ENCODE results near the gene COL5A1. TPM values are rescaled to one million over a fixed set of nuclear protein-coding genes. Genes with fewer than 3 reads are reported as not detected.

COL5A1 gene
- total RNA-seq, 6 donors from 2014 or later: 7.5 to 75.4 (median 27.4) TPM

- no peaks in the 10 kb centered on the region for H3K4me1 ChIP-seq
- TF ChIP-seq EP300 (IDR thresholded peaks at IDR 0.05): no peak
- TF ChIP-seq POLR2AphosphoS5 (IDR thresholded peaks at IDR 0.05): no peak
- TF ChIP-seq POLR2A (IDR thresholded peaks at IDR 0.05): no peak
- no peak for TF ChIP-seq CTCF (IDR thresholded peaks at IDR 0.05)
- no peak overlapping the region for H3K4me3 ChIP-seq
- no peak overlapping the region for H3K27ac ChIP-seq
- 79 to 87% methylated on average over 3 to 8 of the region's 8 CpGs for WGBS, 2 donors
- H3K27me3 ChIP-seq: no peaks in the 10 kb centered on the region
- no peak for ATAC-seq (ENCODE audit: low FRiP score in 2 of 2)
- no peaks in the 10 kb centered on the region for H3K36me3 ChIP-seq
- no peaks in the 10 kb centered on the region for H3K9me3 ChIP-seq
- peak in 1 of 2 donors; percentile 10 for DNase-seq
Observed at GRCh38 chr9:134884492-134884891, 242.9 kb downstream of the COL5A1 start.

- Histone ChIP-seq H3K4me1 (no peaks in the 10 kb centered on the region), H3K36me3 (no peaks in the 10 kb centered on the region), H3K9me3 (no peaks in the 10 kb centered on the region), H3K27me3 (no peaks in the 10 kb centered on the region), H3K27ac (no peak overlapping the region), H3K4me3 (no peak overlapping the region)
- ATAC-seq (ENCODE audit: low FRiP score in 2 of 2) (no peak), DNase-seq (peak in 1 of 2 donors; percentile 49)
- WGBS, 2 donors: 89 to 93% methylated on average over 6 to 21 of the region's 22 CpGs
- no peak for TF ChIP-seq POLR2A (IDR thresholded peaks at IDR 0.05)
Observed at GRCh38 chr9:134885001-134885678, 243.5 kb downstream of the COL5A1 start.

GRCh38 chr9:134885679-134886412 is 244.2 kb downstream of the COL5A1 start:
- H3K36me3 ChIP-seq: no peaks in the 10 kb centered on the region
- TF ChIP-seq POLR2A (IDR thresholded peaks at IDR 0.05) (no peak), CTCF (IDR thresholded peaks at IDR 0.05) (no peak), POLR2AphosphoS5 (IDR thresholded peaks at IDR 0.05) (no peak), EP300 (IDR thresholded peaks at IDR 0.05) (no peak)
- H3K4me1 ChIP-seq: no peaks in the 10 kb centered on the region
- no peak overlapping the region for H3K4me3 ChIP-seq
- no peaks in the 10 kb centered on the region for H3K9me3 ChIP-seq
- 89 to 91% methylated on average over 7 to 24 of the region's 24 CpGs for WGBS, 2 donors
- ATAC-seq (ENCODE audit: low FRiP score in 2 of 2) (no peak), DNase-seq (peak; percentile 12 to 64)
- H3K27me3 ChIP-seq: no peaks in the 10 kb centered on the region
- H3K27ac ChIP-seq: no peak overlapping the region

- DNase-seq (peak in 1 of 2 donors; percentile 10), ATAC-seq (ENCODE audit: low FRiP score in 2 of 2) (no peak)
- Histone ChIP-seq H3K4me3 (no peak overlapping the region), H3K27ac (no peak overlapping the region), H3K9me3 (no peaks in the 10 kb centered on the region), H3K4me1 (no peaks in the 10 kb centered on the region), H3K36me3 (no peaks in the 10 kb centered on the region), H3K27me3 (no peaks in the 10 kb centered on the region)
- 90% methylated on average over 10 to 11 of the region's 11 CpGs for WGBS, 2 donors
- TF ChIP-seq POLR2A (IDR thresholded peaks at IDR 0.05): no peak
- TF ChIP-seq EP300 (IDR thresholded peaks at IDR 0.05): no peak
- TF ChIP-seq CTCF (IDR thresholded peaks at IDR 0.05): no peak
- no peak for TF ChIP-seq POLR2AphosphoS5 (IDR thresholded peaks at IDR 0.05)
Observed at GRCh38 chr9:134886413-134886913, 244.9 kb downstream of the COL5A1 start.

GRCh38 chr9:134887219-134887618 is 245.6 kb downstream of the COL5A1 start:
- DNase-seq: no peak
- H3K27me3 ChIP-seq: no peaks in the 10 kb centered on the region
- WGBS, 2 donors: 86 to 95% methylated on average over 10 of the region's 10 CpGs
- ATAC-seq (ENCODE audit: low FRiP score in 2 of 2): no peak
- no peak overlapping the region for H3K27ac ChIP-seq
- H3K4me3 ChIP-seq: no peak overlapping the region
- no peaks in the 10 kb centered on the region for H3K36me3 ChIP-seq
- no peaks in the 10 kb centered on the region for H3K4me1 ChIP-seq
- TF ChIP-seq POLR2A (IDR thresholded peaks at IDR 0.05) (no peak), POLR2AphosphoS5 (IDR thresholded peaks at IDR 0.05) (no peak), CTCF (IDR thresholded peaks at IDR 0.05) (no peak), EP300 (IDR thresholded peaks at IDR 0.05) (no peak)
- H3K9me3 ChIP-seq: no peaks in the 10 kb centered on the region

Measured in upper lobe of left lung (tissue), 6 donors.